ENCODE results near the gene BANF2. TPM values are rescaled to one million over a fixed set of nuclear protein-coding genes. Genes with fewer than 3 reads are reported as not detected.
"Not testable (repeated sequence)": the region's sequence is repeated elsewhere in the genome, so short reads cannot be mapped to it uniquely, and the experiment has no call there.

Gene BANF2
- not detected for total RNA-seq

DNA sequence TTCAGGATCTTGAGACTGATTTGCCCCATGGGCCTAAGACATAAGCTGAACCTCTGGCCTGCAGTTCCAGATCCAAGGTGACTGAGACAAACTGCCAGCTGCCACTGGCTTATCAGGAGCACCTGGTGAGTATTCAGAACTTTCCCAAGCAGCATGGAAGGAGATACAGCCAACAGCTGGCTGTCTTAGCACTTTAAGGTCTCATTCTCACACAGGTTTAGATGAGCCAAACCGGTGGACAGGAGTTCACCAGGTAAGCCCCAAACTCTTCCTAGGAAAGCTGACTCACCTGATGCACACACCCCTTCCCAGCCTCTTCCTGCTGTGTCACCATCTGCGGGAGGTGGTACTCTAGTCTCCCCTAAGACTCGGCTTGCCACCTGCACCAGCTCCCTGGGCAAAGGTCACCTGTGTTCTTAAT is at the start of gene BANF2:
BANF2 (plus strand) TSS at position 36 of the 421 bp plus-strand sequence. CDS start 25,060 bp downstream, outside the sequence.
- H3K27me3 ChIP-seq (ENCODE audit: insufficient read depth, low read length) = no peaks in the 10 kb centered on the region
- no peaks in the 10 kb centered on the region for H3K9me3 ChIP-seq (ENCODE audit: low read depth, low read length)
- no peak within 1 kb of the TSS for H3K4me3 ChIP-seq (ENCODE audit: low read length)
- H3K4me1 ChIP-seq (ENCODE audit: insufficient read depth, low read length) = no peaks in the 10 kb centered on the region

DNA sequence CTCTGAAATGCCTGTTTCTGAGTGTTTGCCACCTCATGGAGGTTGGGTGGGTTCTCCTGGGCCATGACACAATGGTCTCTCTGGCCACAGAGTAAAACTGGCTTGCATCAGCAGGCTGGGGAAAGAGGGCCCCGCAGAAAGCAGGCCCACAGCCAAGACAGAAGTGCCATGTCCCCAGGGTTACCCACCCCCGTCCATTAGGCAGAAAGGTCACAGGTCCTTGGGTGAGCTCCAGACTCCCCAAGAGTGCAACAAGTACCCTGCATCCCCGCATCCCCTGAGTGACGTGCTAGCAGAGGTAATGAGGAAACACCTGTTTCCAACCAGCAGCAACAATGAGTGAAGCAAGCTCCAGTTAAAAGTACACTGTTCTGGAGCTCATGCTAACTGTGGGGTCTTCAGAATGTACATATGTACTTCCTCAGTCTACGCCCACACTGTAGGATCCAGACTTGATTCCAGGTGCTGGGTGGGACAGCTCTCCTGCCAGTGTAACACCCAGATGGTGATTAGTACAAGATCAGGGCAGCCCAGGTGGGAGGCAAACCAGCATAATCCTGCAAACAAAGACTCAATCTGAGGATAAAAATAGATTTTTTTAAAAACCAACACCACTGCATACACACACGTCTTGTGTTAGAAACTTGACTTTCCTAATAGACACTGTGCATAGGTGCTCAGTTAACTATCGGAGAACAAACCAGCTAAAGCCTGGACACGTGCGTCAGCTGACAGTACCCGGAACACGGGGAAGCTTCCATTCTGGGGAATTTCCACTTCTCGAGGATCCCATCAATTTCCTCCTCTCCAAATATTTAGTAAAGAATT is 49.3 kb upstream of the BANF2 start:
- Histone ChIP-seq H3K4me1 (ENCODE audit: insufficient read depth, low read length) (peaks cover 21% of the 10 kb centered on the region), H3K9me3 (ENCODE audit: low read depth, low read length) (no peaks in the 10 kb centered on the region), H3K27me3 (ENCODE audit: insufficient read depth, low read length) (no peaks in the 10 kb centered on the region), H3K4me3 (ENCODE audit: low read length) (no peak overlapping the region)

DNA sequence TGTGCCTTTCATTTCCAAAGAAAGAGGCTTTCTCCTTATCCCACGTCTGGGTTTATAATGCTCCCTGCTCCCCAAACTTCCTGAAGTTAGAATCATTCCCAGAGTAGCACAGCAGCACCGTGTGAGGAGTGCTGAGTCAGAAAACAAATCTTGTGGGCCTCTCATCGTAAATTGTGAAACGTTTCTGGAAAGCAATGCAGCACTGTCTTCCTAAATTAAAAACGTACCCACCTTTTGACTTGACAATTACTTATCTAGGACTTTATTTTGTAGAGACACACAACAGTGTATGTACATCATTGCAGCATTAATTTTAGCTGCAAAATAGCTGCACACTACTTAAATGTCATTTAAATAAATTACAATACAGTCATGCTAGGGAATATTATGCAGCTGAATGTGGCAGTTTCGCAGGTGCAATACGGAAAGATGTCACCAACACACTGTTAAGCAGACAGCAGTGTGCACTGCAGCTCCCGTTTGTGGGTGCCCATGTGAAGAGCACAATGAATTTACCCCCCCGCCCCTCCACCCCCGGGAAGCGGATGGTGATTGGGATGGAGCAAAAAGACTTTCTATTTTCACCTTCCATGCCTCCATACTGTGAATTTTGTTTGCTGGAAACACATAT is 48.5 kb upstream of the BANF2 start:
- no peaks in the 10 kb centered on the region for H3K27me3 ChIP-seq (ENCODE audit: insufficient read depth, low read length)
- no peak overlapping the region for H3K4me3 ChIP-seq (ENCODE audit: low read length)
- peaks cover 21% of the 10 kb centered on the region for H3K4me1 ChIP-seq (ENCODE audit: insufficient read depth, low read length)
- H3K9me3 ChIP-seq (ENCODE audit: low read depth, low read length) = no peaks in the 10 kb centered on the region

DNA sequence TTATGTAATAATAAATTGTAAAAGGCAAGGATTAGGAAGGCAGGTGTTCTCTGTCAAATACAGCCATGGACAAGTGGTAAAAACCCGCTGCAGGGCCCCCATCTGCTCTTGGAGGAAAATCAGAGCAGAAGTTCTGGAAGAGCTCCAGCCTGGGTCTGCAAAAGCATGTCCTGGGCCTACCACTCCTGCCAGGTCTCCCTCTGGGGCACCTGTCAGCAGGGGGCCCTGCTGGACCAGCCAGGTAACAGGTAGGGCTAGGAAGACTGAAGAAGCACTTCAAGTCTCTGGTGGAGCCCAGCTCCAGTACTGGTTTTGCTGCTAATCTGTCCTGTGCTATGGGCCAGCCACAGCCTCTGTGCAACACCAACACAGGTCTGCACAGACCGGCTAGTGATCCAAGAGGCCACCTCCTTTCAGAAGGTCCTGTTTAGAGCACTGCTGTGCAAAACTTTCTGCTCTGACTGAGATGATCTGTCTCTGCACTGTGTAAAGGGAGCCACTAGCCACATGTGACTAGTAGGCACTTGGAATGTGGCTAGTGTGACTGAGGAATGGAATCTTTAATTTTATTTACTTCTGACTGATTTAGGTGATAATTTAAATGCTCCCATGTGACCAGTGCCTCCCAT is 47.9 kb upstream of the BANF2 start:
- Histone ChIP-seq H3K4me3 (ENCODE audit: low read length) (no peak overlapping the region), H3K27me3 (ENCODE audit: insufficient read depth, low read length) (no peaks in the 10 kb centered on the region), H3K9me3 (ENCODE audit: low read depth, low read length) (no peaks in the 10 kb centered on the region), H3K4me1 (ENCODE audit: insufficient read depth, low read length) (peaks cover 21% of the 10 kb centered on the region)

DNA sequence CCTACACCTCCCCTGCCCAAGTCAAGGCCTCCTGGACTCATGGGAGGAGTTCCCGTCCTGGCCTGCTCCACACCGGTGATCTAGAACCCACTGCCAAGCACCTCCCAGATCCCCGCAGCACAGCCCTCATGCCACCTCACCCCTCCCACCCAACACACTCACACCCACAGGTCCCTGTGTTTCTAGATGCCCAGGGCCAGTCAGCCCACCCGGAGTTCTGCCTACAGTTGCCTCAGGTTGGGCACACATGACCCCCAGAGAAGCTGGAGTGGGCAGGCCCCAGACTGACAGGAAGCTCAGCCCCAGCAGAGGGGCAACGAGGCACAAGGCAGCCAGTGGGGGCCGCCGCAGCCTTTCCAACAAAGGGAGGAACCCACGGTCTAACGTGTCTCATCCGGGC is 47.4 kb upstream of the BANF2 start:
- Histone ChIP-seq H3K27me3 (ENCODE audit: insufficient read depth, low read length) (no peaks in the 10 kb centered on the region), H3K9me3 (ENCODE audit: low read depth, low read length) (no peaks in the 10 kb centered on the region), H3K4me1 (ENCODE audit: insufficient read depth, low read length) (peaks cover 21% of the 10 kb centered on the region), H3K4me3 (ENCODE audit: low read length) (no peak overlapping the region)

DNA sequence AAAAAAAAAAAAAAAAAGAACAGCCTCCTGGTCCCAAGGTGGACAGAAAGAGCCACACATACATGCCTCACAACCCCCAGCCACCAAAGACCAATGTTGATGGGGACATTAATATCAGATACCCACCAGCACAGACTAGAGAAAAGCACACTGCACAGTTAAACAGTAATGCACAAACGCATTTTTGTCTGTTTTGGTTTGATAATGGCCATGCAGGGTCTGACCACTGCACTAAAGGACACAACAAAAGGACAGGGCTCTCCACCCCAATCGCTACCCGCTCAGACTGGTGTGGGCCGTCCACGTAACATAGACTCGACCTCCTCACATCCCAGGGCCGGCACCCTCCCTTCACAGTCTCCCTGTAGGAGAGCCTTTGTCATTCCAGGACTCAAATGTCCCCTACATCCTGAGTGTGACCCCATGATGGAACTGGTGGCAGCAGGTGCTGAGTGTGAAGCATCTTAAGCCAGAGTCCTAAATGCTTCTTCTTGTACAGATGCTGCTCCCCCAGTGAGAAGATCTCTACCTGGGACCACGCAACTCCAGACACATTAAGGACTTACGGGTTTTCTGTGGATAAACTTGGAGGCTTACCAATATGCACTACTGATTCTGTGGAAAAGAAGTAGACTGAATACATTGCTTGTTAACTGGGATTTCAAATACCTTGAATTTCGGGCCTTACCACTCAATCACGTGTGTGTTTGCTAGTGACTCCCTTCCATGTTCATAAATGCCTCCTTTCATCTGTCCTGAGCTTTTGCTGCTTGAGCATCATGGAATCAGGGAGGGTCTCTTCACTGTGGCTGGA is 45.7 kb upstream of the BANF2 start:
- no peaks in the 10 kb centered on the region for H3K27me3 ChIP-seq (ENCODE audit: insufficient read depth, low read length)

DNA sequence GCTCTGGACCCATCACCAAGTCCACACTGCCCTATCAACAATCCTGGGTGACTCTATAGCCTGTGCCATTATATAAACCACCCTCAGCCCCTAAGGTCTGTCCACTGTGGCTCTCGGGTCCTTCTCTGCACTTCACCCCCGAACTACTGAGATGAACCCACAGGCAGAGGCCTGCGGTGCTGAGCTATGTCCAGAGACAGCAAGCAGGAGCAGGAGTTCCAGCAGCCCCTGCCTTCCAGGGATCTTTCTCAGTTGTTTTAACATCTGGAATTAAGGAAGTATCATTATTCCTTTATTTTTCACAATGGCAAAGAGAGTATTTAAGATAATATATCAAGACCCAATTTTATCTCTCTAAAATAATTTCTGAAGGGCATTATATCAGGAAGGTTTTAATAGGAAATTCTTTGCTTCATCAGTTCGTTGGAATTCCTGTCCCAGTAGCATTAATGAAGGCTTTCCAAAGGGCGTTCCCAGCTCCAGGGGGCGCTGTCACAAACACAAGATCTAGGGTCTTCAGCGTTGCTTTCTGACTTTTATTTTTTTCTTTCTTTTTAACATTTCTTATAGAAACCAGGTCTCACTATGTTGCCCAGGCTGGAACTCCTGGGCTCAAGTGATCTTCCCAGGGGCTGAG is 45.0 kb upstream of the BANF2 start:
- Histone ChIP-seq H3K4me1 (ENCODE audit: insufficient read depth, low read length) (peaks cover 10% of the 10 kb centered on the region), H3K27me3 (ENCODE audit: insufficient read depth, low read length) (no peaks in the 10 kb centered on the region), H3K4me3 (ENCODE audit: low read length) (no peak overlapping the region), H3K9me3 (ENCODE audit: low read depth, low read length) (no peaks in the 10 kb centered on the region)

More for the DNA sequence above, 45.7 kb upstream of the BANF2 start:
- Histone ChIP-seq H3K4me1 (ENCODE audit: insufficient read depth, low read length) (peaks cover 12% of the 10 kb centered on the region), H3K9me3 (ENCODE audit: low read depth, low read length) (no peaks in the 10 kb centered on the region), H3K4me3 (ENCODE audit: low read length) (no peak overlapping the region)

DNA sequence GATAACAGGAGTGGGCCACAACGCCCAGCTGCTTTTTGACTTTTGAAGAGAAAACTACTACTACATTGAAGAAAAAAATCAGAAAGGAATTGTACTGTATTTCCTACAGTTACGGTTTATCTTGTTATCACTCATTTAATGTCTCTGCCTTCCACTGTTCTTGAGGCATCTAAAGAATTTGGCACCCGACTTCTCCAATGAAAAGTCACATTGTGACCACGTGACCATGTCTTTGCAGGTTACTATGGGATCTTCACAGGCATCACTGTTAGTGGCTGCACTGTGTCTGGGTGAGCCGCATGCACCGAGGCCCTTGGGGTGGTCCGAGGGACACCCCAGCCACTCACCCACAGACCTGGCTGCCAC is 44.5 kb upstream of the BANF2 start:
- no peaks in the 10 kb centered on the region for H3K9me3 ChIP-seq (ENCODE audit: low read depth, low read length)
- no peaks in the 10 kb centered on the region for H3K27me3 ChIP-seq (ENCODE audit: insufficient read depth, low read length)

DNA sequence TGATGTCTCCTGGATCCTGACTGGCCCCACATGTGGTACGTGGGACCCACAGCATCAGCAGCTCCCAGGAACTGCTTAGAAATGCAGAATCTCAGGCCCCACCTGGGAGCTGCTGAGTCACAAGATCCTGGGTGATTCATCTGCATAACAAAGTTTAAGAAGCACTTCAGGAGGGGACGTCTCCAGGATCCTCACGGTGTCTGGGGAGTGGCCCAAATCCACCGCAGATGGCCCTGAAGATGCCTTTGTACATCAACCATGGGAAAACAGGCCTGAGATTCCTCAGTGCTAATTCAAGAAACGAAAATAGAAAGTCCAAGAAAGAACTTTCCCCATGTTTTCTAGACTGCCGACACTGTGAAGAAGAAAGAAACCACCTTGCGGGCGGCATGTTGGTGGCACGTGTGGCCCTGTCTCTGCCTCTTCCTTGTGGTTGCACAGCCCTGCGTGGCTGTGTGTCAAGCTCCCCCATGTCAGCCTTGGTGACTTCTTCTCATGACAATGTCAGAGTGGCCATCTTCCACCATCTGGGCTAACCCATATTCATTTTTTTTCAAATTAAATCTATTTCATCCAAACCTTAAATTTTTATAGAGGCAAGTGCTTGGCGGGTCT is 43.8 kb upstream of the BANF2 start:
- Histone ChIP-seq H3K9me3 (ENCODE audit: low read depth, low read length) (no peaks in the 10 kb centered on the region), H3K27me3 (ENCODE audit: insufficient read depth, low read length) (no peaks in the 10 kb centered on the region), H3K4me1 (ENCODE audit: insufficient read depth, low read length) (peaks cover 1% of the 10 kb centered on the region), H3K4me3 (ENCODE audit: low read length) (no peak overlapping the region)

More for the DNA sequence above, 44.5 kb upstream of the BANF2 start:
- H3K4me3 ChIP-seq (ENCODE audit: low read length) = no peak overlapping the region
- H3K4me1 ChIP-seq (ENCODE audit: insufficient read depth, low read length) = peaks cover 8% of the 10 kb centered on the region

DNA sequence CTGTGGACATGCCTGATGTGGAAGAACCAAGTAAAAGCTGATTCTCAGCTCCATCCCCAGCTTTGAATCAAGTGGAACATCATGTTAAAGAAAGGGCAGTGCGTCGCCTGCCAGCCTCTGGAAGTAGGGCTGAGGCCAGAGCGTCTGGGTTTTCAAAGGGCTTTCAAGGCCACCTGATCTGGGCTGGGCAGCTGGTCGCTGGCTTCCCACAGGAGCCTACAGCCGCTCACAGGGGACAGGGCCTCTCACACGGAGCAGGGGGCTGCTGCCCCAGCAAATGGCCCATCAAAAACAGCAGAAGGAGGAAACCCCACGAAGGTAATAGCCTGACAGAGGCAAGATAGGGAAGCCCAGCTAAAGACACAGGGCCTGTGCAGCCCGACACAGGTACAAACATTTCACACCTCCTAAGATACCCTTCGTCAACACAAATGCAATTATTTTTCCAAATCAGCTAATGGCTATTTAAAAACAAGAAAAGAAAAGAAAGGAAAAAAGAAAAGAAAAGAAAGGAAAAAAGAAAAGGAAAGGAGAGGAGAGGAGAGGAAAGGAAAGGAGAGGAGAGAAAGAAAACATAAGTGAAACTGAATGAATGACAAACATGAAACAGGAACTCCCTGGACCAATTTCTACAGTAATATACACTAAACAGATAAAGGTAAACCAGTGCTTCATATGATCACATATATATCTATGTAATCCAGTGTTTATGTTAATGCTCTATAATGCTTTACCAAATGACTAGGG is 42.5 kb upstream of the BANF2 start:
- Histone ChIP-seq H3K4me1 (ENCODE audit: insufficient read depth, low read length) (peaks cover under 1% of the 10 kb centered on the region), H3K27me3 (ENCODE audit: insufficient read depth, low read length) (no peaks in the 10 kb centered on the region), H3K4me3 (ENCODE audit: low read length) (no peak overlapping the region), H3K9me3 (ENCODE audit: low read depth, low read length) (no peaks in the 10 kb centered on the region)

DNA sequence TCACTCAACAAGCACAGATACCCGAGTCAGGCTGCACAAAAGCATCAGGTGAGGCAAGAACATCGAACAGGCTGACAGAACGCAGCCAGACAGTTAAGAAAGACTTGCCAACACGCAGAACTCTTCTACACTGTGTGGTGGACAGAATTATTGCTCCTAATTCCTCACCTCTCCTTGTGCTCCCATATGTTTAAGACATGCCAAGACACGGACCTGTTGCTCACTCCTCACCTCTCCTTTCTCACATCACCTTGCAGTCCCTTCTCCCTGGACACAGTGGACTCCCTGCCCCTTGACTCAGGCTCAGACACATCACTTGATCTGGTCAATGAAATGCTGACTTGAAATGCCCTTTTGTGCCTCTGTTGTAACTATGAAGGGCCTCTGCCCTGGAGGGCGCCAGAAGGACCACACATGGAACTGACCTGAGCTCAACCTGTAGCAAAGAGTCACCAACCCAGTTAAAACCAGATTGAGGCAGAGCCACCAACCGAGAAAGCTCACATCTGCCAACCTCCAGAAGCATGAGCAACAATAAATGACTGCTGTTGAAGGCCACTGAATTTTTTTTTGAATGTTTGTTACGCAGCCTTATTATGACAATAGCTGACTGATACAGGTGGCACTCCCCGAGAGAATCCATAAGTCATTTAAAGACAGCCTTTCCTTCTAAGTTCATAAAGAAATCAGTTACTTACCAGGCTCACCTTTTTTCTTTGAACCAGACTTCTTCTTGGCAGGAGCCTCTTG is 41.7 kb upstream of the BANF2 start:
- Histone ChIP-seq H3K27me3 (ENCODE audit: insufficient read depth, low read length) (no peaks in the 10 kb centered on the region), H3K9me3 (ENCODE audit: low read depth, low read length) (no peaks in the 10 kb centered on the region), H3K4me3 (ENCODE audit: low read length) (no peak overlapping the region), H3K4me1 (ENCODE audit: insufficient read depth, low read length) (peaks cover 8% of the 10 kb centered on the region)

DNA sequence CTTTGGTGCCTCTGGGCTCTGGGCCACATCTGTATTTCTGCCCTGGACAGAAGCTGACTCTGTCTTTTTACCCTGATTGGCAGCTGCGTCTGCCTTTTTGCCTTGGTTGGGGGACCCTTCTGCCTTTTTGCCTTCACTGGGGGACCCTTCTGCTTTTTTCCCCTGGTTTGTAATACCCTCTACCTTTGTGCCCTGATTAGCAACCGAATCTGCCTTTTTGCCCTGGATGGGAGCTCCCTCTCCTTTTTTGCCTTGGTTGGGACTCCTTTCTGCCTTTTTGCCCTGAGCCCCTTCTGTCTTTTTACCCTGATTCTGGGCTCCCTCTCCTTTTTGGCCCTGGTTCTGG is 41.1 kb upstream of the BANF2 start:
- Histone ChIP-seq H3K4me1 (ENCODE audit: insufficient read depth, low read length) (peaks cover 8% of the 10 kb centered on the region), H3K4me3 (ENCODE audit: low read length) (no peak overlapping the region), H3K9me3 (ENCODE audit: low read depth, low read length) (no peaks in the 10 kb centered on the region), H3K27me3 (ENCODE audit: insufficient read depth, low read length) (no peaks in the 10 kb centered on the region)

DNA sequence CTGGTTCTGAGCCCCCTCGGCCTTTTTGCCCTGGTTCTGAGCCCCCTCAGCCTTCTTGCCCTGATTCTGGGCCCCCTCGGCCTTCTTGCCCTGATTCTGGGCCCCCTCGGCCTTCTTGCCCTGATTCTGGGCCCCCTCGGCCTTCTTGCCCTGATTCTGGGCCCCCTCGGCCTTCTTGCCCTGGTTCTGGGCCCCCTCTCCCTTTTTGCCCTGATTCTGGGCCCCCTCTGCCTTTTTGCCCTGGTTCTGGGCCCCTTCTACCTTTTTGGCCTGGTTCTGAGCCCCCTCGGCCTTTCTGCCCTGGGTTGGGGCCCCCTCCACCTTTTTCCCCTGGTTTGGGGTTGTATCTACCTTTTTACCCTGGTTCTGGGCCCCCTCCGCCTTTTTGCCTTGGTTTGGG is 40.4 kb upstream of the BANF2 start:
- H3K27me3 ChIP-seq (ENCODE audit: insufficient read depth, low read length); H3K9me3 ChIP-seq (ENCODE audit: low read depth, low read length); H3K4me3 ChIP-seq (ENCODE audit: low read length): not testable (repeated sequence)
- peaks cover 13% of the 10 kb centered on the region for H3K4me1 ChIP-seq (ENCODE audit: insufficient read depth, low read length)

Measured in mononuclear cell (primary cell).